ENCODE measurements around the gene PPIL1.
A peak's percentile ranks its signal among the peaks of the same experiment; 100 is the strongest.

The PPIL1 gene

GRCh38 chr6:36836111-36837021 lies 38.2 kb downstream of the PPIL1 start:
- no peak for DNase-seq (ENCODE audit: low spot score)

GRCh38 chr6:36834576-36835341 lies 39.8 kb downstream of the PPIL1 start:
- peak; percentile 68 for DNase-seq (ENCODE audit: low spot score)

GRCh38 chr6:36833182-36833789 lies 41.3 kb downstream of the PPIL1 start:
- no peak for DNase-seq (ENCODE audit: low spot score)

- DNase-seq (ENCODE audit: low spot score) = no peak
Measured at GRCh38 chr6:36832313-36832712, 42.3 kb downstream of the PPIL1 start.

GRCh38 chr6:36830577-36830976 lies 44.0 kb downstream of the PPIL1 start:
- DNase-seq (ENCODE audit: low spot score) = no peak

GRCh38 chr6:36829919-36830544 lies 44.6 kb downstream of the PPIL1 start:
- DNase-seq (ENCODE audit: low spot score) = peak; percentile 45

GRCh38 chr6:36827261-36828079 lies 47.1 kb downstream of the PPIL1 start:
- DNase-seq (ENCODE audit: low spot score) = no peak

- no peak for DNase-seq (ENCODE audit: low spot score)
Measured at GRCh38 chr6:36826520-36827227, 47.9 kb downstream of the PPIL1 start.

GRCh38 chr6:36825994-36826393 lies 48.6 kb downstream of the PPIL1 start:
- no peak for DNase-seq (ENCODE audit: low spot score)

- no peak for DNase-seq (ENCODE audit: low spot score)
Measured at GRCh38 chr6:36825452-36825851, 49.2 kb downstream of the PPIL1 start.

GRCh38 chr6:36824253-36824652 lies 50.4 kb downstream of the PPIL1 start:
- DNase-seq (ENCODE audit: low spot score) = no peak

GRCh38 chr6:36823421-36824096 lies 51.0 kb downstream of the PPIL1 start:
- no peak for DNase-seq (ENCODE audit: low spot score)

- no peak for DNase-seq (ENCODE audit: low spot score)
Measured at GRCh38 chr6:36822506-36823269, 51.9 kb downstream of the PPIL1 start.

- DNase-seq (ENCODE audit: low spot score) = no peak
Measured at GRCh38 chr6:36821581-36822335, 52.8 kb downstream of the PPIL1 start.

GRCh38 chr6:36820700-36821580 lies 53.7 kb downstream of the PPIL1 start:
- peak; percentile 66 for DNase-seq (ENCODE audit: low spot score)

GRCh38 chr6:36818756-36819155 lies 55.8 kb downstream of the PPIL1 start:
- no peak for DNase-seq (ENCODE audit: low spot score)

- DNase-seq (ENCODE audit: low spot score) = no peak
Measured at GRCh38 chr6:36817847-36818246, 56.8 kb downstream of the PPIL1 start.

Data from iPS-NIHi11 (cell line).